ENCODE data around the gene HSPA9.

Gene HSPA9

GRCh38 chr5:138557677-138558076 lies 17.5 kb downstream of the HSPA9 start:
- no peak for DNase-seq

- no peak for DNase-seq
These were observed 21.1 kb downstream of the HSPA9 start for GRCh38 chr5:138554143-138554542.

- no peak for DNase-seq
These were observed 21.6 kb downstream of the HSPA9 start for GRCh38 chr5:138553437-138554095.

GRCh38 chr5:138552657-138553056 lies 22.5 kb downstream of the HSPA9 start:
- no peak for DNase-seq

- DNase-seq: no peak
These were observed 25.8 kb downstream of the HSPA9 start for GRCh38 chr5:138549414-138549813.

- DNase-seq: no peak
These were observed 29.2 kb downstream of the HSPA9 start for GRCh38 chr5:138545919-138546562.

- no peak for DNase-seq
These were observed 30.7 kb downstream of the HSPA9 start for GRCh38 chr5:138544181-138545134.

- DNase-seq: no peak
These were observed 31.5 kb downstream of the HSPA9 start for GRCh38 chr5:138543730-138544104.

- peak; percentile 94 for DNase-seq
These were observed 32.1 kb downstream of the HSPA9 start, which contains the start of gene ETF1 for GRCh38 chr5:138542956-138543729. Gene ETF1, minus strand, starts transcription at chr5:138543236. Its CDS starts 318 bp downstream, at chr5:138542918.

- no peak for DNase-seq
These were observed 32.8 kb downstream of the HSPA9 start for GRCh38 chr5:138542180-138542955.

GRCh38 chr5:138541511-138542179 lies 33.6 kb downstream of the HSPA9 start:
- DNase-seq: no peak

- no peak for DNase-seq
These were observed 35.4 kb downstream of the HSPA9 start for GRCh38 chr5:138539791-138540190.

- no peak for DNase-seq
These were observed 36.1 kb downstream of the HSPA9 start for GRCh38 chr5:138538943-138539627.

GRCh38 chr5:138536665-138537315 lies 38.4 kb downstream of the HSPA9 start:
- DNase-seq: no peak

- no peak for DNase-seq
These were observed 39.0 kb downstream of the HSPA9 start for GRCh38 chr5:138536215-138536614.

GRCh38 chr5:138533973-138534941 lies 40.9 kb downstream of the HSPA9 start:
- DNase-seq: no peak

- no peak for DNase-seq
These were observed 45.4 kb downstream of the HSPA9 start for GRCh38 chr5:138529812-138530211.

GRCh38 chr5:138528744-138529469 lies 46.3 kb downstream of the HSPA9 start:
- DNase-seq: no peak
